NCI-H226 (cell line): Measurements from ENCODE around the gene PCBP4.

Experiments used
- DNase-seq: peaks from one replicate; pipeline ENCODE4 v3.0.0-alpha.2; 2015

The PCBP4 gene

DNA sequence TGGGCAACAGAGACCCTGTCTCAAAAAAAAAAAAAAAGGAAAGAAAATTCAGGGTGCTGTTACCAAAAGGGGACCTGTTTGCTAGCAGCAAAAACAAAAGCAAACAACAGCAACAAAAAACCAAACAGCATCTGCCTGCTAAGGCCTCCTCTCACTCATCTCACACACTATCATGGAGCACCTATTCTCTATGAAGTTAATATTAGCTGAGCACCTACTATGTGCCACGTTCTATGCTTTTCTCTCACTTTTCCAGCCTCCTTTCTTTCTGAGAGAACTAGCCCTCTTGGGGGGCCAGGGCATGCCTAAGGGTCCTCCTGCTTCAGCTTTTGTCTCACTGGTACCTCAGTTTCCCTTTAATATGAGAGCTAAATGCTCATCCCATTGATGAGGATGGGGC lies 12.5 kb downstream of the PCBP4 start:
- DNase-seq = no peak

DNA sequence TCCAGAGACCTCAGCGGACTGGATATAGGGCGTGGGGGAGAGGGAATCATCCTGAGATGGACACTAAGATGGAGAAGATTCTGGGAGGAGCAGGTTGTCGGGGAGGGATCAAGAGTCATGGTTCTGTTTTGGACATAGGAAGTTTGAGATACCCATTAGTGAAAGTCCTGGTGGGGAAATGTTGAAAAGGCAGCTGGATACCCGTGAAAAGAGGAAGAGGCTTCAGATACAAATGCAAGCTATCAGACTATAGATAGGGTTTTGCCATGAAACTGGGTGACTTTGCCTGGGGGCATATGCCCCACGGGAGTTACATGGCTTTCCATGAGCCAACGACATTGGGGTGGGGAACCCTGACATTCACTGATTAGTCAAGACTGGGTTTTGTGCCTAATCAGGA lies 13.1 kb downstream of the PCBP4 start:
- no peak for DNase-seq

DNA sequence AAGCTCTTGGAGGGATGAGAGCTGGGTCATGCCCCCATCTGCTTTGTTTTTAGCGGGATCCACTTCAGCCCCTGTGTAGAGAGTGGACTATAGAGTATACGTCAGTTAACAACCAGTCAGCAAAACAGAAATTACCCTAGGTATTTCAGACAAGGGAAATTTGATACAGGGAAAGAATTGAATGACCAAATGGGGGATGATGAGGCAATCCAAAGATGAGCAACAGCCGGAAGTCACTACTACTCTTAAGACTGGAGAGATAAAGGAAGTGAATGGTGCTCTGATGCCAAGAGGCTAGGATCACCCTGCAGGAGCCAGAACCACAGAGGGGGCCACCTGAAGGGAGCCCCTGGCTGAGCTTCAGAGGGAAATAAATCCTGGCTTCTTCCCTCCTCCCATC lies 13.8 kb downstream of the PCBP4 start:
- peak; percentile 65 for DNase-seq

DNA sequence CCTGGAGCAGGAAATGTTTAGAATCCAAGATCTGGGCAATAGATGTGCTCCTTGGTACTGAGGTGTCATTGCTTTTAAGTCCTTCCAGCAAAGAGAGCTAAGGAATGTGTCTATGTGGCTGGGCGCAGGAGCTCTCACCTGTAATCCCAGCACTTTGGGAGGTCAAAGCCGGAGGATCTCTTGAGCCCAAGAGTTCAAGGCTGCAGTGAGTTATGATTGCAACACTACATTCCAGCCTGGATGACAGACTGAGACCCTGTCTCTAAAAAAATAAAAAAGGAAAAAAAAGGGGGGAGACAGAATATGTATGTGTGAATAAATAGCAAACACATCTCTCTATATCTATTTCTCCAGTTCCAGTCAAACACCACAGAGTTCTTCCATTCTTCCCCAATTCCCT lies 16.4 kb downstream of the PCBP4 start:
- no peak for DNase-seq

DNA sequence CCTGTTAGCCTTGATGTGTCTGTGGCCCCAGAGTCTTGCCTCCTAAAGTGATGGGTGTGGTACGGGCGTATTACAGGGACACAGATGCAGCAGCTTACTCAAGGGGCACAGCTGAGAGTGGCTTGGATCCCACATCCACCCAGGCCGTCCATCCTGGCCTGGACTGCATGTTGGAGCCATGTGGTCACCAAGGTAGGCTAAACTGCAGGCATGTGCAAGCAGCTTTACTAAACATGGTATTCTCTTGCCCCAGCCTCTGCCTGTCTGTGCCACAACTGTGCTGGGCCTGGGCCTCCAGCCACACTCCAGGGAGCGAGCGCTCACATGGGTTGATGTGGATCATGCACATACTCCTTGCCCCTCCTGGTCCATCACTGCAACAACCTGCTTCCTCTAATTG lies 18.1 kb downstream of the PCBP4 start:
- no peak for DNase-seq

DNA sequence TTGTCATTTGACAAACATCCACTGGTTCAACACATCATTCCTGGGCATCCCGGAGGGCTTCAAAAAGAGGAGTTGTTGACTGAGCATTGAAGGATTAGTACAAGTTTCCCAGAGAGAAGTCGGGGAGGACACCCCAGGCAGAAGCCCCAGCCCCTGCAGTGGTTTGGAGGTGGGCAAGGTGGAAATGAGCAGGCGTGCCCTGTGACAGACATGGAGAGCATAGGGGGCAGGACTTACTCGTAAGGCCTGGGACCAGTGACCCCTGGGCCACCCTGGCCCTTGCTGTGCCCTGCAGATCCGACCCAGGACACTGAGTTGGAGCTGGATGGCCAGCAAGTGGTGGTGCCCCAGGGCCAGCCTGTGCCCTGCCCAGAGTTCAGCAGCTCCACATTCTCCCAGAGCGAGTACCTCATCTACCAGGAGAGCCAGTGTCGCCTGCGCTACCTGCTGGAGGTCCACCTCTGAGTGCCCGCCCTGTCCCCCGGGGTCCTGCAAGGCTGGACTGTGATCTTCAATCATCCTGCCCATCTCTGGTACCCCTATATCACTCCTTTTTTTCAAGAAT lies 19.2 kb downstream of the PCBP4 start:
- DNase-seq = no peak

DNA sequence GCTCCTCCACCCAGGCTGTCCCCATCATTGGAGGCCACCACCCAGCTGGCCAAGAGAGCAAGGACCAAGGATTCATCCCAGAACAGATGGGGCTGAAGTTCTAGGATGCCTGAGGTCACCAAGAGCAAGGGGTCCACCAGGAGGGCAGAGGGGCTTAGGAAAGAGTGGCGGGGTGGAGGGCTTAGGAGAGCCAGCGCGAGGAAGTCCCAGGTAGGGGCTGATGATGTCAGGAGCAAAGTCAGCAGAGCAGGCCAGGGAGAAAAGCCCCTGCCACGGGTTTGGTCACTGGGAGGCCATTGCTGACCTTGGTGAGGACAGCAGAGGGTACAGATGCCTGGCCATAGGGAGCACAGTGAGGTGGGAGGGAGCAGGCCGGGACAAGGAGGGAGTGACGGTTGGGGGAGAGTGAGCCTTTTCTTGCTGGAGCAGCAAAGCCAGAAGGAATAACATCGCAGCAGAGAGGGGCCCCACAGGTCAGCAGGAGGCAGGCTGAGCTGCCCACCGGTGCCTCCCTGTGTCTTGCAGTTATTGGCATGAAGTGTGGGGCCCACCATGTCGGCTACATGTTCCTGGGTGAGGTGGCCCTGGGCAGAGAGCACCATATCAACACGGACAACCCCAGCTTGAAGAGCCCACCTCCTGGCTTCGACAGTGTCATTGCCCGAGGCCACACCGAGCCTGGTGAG lies 19.9 kb downstream of the PCBP4 start:
- no peak for DNase-seq

DNA sequence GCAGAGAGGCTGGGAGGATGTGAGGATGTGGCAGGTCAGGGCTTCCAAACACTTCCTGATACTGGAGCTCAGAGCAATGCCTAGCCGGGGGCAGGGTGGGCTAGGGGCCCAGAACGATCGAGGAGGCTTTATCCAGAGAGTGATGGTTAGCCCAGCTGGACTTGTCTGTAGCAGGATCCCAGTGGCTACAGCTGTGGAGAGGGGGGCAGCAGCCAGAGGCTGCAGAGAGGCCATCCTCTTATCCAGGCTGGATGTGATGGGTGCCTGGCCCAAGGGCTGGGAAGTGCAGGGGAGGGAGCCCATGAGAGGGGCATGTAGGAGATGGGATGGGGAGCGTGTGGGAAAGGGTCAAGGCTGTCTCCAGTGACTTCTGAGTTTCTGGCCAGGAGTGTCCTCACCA lies 20.5 kb downstream of the PCBP4 start:
- no peak for DNase-seq

DNA sequence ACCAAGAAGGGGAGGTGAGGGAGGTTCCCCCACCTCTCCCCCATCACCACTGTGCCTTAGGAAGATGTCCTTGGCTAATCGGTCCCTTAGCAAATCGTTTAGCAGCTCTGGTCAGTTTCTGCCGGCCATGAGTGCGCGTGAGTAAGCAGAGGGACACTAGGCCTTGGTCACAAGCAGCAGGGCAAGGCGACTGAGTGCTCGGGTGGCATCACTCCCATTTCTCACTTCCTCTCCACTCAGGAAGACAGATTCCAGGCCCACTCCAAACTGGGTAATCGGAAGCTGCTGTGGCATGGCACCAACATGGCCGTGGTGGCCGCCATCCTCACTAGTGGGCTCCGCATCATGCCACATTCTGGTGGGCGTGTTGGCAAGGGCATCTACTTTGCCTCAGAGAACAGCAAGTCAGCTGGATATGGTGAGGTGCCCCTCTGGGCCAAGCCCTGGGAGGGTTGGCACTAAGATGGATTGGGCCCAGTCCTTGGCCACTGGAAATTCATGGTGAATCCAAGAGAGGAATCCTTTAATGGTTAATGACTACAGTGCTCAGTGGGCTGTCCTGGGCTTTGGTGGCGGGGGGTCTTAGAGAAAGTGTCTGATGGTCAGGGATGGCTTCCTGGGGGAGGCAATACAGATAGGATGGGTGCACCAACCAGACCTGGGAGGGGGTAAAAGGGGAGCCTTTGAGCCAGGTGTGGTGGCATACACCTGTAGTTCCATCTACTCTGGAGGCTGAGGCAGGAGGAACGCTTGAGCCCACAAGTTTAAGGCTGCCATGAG lies 21.1 kb downstream of the PCBP4 start:
- no peak for DNase-seq

DNA sequence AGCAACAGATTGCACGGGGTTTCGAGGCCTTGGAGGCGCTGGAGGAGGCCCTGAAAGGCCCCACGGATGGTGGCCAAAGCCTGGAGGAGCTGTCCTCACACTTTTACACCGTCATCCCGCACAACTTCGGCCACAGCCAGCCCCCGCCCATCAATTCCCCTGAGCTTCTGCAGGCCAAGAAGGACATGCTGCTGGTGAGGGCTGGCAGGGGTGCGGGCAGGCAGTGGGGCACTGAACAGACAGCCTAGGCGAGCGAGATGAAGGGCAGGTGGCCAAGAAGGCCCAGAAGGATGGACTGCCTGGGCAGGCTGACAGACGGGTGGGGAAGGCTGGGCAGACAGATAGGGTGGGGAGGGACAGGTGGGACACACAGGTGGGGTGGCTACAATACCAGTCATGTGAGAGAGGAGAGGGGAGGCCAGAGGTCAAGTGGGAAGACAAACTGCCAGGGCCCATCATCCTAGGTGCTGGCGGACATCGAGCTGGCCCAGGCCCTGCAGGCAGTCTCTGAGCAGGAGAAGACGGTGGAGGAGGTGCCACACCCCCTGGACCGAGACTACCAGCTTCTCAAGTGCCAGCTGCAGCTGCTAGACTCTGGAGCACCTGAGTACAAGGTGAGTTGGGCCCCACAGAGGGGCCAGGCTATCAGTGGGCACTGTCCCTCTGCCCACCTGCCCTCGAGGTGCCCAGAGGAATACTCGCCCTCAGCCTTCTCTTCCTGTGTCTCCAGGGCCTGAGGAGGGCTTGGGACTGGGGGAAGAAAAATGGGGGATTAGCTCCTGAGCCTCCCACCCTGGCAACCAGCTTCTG lies 22.0 kb downstream of the PCBP4 start:
- no peak for DNase-seq

DNA sequence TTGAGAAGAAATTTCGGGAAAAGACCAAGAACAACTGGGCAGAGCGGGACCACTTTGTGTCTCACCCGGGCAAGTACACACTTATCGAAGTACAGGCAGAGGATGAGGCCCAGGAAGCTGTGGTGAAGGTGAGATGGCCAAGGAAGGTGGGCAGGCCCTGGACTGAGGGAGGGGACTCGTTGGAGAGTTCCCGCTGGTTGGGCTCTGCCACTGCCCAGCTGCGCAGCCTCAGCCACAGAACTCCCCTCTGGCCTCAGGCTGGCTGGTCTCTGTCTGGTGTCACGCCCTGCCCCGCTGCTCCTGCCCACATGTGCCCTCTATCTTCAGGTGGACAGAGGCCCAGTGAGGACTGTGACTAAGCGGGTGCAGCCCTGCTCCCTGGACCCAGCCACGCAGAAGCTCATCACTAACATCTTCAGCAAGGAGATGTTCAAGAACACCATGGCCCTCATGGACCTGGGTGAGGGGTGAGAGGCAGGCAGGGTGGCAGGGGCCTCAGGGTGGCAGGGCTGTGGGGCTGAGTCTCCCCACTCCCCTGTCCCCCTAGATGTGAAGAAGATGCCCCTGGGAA lies 22.7 kb downstream of the PCBP4 start:
- no peak for DNase-seq

DNA sequence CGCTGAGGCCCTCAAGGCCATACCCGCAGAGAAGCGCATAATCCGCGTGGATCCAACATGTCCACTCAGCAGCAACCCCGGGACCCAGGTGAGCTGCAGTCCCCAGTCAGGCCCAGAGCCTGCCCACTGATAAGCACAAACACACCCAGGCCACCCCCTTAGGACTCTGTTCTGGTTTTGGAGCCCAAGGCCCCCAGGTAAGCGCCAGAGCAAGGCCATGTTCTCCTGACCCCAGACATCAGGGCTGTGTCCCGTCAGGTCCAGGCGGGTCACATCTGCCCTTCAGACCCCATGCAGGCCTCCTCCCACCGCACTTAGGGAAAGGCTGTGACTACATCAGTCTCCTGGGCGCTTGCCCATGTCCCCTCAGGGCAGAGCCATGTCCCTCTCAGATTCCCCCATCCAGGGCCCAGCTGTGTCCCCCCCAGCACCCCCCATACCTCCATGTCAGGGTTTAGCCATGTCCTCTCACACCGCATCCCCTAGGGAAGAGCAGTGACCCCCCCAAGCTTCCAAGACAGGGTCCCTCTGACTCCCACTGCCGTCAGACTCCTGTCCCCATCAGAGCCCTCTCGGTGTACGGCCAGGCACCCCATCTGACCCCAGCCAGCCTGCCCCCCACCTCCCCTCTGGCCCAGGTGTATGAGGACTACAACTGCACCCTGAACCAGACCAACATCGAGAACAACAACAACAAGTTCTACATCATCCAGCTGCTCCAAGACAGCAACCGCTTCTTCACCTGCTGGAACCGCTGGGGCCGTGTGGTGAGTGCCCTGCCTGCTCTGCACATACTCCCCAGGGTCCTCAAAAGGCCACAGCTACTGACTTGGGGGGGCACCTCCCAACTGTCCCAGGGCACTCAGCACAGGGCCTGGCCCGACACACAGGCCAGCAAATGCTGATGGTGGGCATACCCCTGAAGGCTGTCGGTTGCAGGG lies 23.5 kb downstream of the PCBP4 start:
- no peak for DNase-seq

DNA sequence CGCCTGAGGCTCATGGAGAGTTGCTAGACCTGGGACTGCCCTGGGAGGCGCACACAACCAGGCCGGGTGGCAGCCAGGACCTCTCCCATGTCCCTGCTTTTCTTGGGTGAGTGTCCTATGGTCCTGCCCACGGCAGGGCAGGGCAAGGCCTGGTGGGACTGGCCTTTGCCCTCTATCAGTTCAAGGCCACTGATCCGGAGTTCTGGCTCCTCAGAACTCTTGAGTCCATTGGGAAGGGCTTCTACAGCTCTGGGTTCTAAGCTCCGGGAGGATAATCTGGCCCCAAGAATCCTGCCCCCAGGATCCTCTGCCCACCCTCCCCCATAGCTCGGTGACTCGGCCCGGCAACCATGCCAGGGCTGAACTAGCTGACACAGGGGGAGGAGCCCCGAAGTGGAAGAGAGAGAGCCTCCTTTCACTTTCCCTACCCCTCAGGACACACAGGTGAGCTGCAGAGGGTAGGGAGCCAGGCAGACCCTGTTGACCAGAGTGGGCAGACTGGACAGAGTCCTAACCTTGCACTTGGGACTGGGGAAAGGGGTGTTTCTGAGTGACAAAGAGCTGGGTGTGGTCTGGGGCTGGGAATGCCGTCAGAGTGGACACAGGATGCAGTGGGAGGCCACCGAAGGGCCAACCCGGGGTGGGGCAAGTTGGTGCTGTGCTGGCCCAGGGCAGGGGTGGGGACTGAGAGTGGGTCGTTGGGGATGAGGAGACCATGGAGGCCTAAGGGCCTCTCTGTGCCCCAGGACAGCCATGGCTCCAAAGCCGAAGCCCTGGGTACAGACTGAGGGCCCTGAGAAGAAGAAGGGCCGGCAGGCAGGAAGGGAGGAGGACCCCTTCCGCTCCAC lies 24.4 kb downstream of the PCBP4 start:
- peak; percentile 71 for DNase-seq

DNA sequence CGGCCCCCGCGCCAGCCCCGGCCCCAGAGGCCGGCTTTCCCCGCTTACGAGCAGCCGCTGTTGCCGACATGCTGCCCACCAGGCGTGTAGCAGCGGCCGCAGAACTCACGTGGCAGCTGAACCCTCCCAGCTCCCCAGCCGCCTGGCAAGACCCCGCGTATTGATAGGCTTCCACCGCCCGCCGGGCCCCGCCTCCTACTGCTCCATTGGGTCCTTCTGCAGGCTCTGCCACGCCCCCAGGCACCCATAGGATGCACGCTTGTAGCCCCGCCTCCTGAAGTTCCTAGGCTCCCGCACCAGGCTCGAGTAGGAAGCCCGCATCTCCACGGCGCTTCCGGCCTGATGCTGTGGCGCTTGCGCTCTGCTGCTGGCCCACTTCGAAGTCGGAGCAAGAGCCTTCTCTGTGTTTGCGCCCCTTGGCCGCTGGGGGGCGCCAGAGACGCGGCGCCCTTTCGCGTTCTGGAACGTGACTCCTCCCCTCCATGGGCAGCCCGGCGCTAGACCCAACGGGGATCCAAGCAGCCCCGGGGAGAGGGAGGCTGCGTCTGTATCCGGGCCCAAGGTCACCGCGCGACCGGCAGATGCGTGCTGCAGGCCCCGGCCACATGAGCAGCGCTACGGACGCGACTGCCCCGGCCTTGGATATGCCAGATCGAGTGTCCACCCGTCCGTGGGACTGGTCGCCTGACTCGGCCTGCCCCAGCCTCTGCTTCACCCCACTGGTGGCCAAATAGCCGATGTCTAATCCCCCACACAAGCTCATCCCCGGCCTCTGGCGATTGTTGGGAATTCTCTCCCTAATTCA lies 25.3 kb downstream of the PCBP4 start, which contains the start of the genes PARP3 and RRP9:
Gene PARP3 (plus strand): TSS at position 566 of the 805 bp plus-strand sequence. CDS start 993 bp downstream, outside the sequence.
Gene RRP9 (minus strand): TSS at position 107 of the 805 bp plus-strand sequence. CDS start 37 bp downstream, at position 70.
- DNase-seq = peak; percentile 100

DNA sequence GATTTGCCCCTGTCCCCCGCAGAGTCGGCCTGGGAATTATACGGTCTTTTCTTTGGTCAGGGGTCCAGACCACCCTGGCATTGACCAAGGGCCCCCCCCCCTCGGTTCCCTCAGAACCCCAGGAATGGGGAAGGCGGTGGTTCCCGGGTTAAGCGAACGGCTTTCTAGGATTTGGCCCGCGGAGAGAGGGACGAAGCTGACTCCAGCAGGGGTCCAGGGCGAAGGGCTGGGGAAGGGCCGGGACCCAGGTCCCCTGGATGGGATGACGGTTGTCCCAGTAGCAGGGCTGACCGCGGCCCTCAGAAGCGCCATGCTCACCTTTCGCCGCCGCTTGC lies 25.8 kb downstream of the PCBP4 start:
- DNase-seq = no peak

DNA sequence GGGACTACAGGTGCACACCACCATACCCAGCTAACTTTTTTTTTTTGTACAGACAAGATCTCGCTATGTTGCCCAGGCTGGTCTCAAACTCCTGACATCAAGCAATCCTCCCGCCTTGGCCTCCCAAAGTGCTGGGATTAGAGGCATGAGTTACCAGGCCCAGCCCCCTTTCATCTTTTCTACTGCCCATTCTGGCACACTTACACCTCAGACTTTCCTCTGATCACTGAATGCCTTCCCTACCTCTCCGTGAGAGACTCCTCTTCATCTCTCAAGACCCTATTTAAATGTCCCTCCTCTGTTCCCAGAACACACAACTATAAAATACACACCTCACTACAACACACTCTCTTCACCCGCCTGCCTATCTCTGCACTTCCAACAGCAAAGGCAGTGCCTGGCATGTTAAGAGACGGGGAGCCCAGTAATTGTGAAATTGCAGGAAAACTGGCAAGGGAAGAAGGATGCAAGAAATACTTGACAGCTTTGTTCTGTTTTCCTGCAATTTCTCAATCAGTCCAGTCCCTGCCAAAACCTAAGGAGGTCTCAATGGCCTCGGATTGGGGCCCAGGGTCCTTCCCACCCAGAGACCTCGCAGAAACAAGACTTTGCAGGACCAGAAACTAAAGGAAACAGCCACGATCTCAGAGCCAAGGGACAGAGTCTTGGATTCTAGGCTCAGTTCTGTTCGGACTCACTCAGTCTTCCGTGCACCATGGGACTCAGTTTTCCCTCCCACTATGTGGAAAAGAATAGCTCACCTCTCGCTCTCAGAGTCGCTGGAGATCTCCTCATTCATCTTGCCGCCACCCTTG lies 26.4 kb downstream of the PCBP4 start:
- no peak for DNase-seq

DNA sequence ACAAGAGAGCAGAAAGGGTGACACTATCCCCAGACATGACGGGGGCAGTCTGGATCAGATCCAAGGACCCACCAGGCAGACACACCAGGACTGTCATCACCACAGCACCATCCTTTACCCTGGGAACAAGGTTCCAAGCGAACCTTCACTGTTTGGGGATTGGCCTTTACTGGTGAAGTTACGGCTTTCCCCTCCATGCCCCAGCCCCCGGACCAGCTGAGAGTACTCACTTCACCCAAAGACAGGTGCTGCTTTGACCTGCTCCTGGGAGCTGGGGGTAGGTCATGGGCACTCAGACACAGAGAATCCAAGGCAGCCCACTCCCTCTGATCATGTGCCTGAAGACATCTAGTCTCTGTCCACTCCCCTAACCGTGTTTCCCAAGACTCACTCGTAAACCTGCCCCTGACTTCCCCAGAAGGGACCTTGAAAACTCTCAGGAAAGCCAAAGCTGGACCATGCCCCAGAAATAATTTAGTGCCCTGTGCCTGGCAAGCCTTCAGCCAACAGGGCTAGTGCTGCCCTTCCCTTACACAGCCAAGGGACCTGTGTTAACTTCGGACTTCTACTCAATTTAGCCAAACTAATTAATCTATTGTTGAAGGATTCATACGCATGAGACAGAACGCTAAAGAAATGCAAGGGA lies 28.4 kb downstream of the PCBP4 start:
- DNase-seq = no peak
